Tibial nerve (tissue), 4 donors: ENCODE measurements around the gene OR1G1.

Experiments used
- CTCF ChIP-seq, 5 experiments: fragments of 200-600 bp in 3 of 5; fragments of 450-650 bp in 2 of 5; sonication (generic) in 3 of 5; IDR thresholded peaks; one replicate each; pipeline ENCODE4 v1.5.1; 2016 to 2019; ENCODE audit warnings: antibody characterized with exemption in 5 of 5, mild to moderate bottlenecking in 3 of 5, moderate library complexity in 2 of 5
- EP300 ChIP-seq, 2 donors: sonication (generic); formaldehyde crosslinking; IDR thresholded peaks; one replicate each; pipeline ENCODE4 v1.6.1; 2017; ENCODE audit warnings: antibody characterized with exemption in 2 of 2, mild to moderate bottlenecking in 1 of 2
- POLR2A ChIP-seq, 2 donors: fragments of 450-650 bp; IDR thresholded peaks; one replicate each; pipeline ENCODE4 v1.6.1; 2017; ENCODE audit warnings: antibody characterized with exemption in 2 of 2, mild to moderate bottlenecking in 2 of 2, moderate library complexity in 2 of 2

- no peak for TF ChIP-seq POLR2A (IDR thresholded peaks at IDR 0.05)
- TF ChIP-seq EP300 (IDR thresholded peaks at IDR 0.05) = no peak
- no peak for TF ChIP-seq CTCF (IDR thresholded peaks at IDR 0.05)
Observed at GRCh38 chr17:3167574-3167973, 40.2 kb upstream of the OR1G1 start.
